ENCODE data around the gene ST8SIA5. TPM values are rescaled to one million over a fixed set of nuclear protein-coding genes. Genes with fewer than 3 reads are reported as not detected.

The ST8SIA5 gene
- total and polyA plus RNA-seq, 2 donors (not counting 3 experiments of a cell fraction or from before 2014, with no cell fraction given), result 0.25 to 0.62 TPM

DNA sequence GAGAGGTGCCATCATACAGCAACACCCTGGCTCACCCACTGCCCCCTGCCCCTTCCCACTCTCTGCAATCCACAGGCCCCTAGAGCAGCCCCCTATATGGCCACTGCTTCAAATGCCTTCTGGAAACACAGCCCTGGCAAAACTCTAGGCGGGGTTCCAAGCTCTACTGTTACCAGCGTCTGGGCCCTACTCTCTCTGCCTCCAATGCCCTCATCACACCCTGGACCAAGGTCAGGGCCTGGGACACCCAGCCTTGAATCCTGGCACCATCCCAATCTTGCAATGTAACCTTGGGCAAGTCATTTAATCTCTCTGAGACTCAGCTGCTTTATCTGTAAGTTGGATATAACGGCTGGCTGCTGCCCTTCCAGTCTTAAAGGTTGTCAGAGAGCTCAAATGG is 60.6 kb downstream of the ST8SIA5 start:
- Histone ChIP-seq H2AFZ (ENCODE audit: low read depth, low read length) (no peak overlapping the region), H3K9me1 (replicated peaks; ENCODE audit: control insufficient read depth, extremely low read depth, insufficient read depth, low read length) (no peaks in the 10 kb centered on the region), H3K27me3 (ENCODE audit: control insufficient read depth in 2 of 2, insufficient read depth in 2 of 2, low read length in 2 of 2) (no peaks in the 10 kb centered on the region), H3K4me1 (ENCODE audit: control insufficient read depth, extremely low read depth, insufficient read depth, low read length) (no peaks in the 10 kb centered on the region), H3K4me3 (replicated peaks in 1 of 3; ENCODE audit: insufficient read depth in 1 of 3, low read depth in 1 of 3, low read length in 3 of 3) (no peak overlapping the region), H4K20me1 (replicated peaks; ENCODE audit: control insufficient read depth, extremely low read depth, insufficient read depth, low read length) (no peaks in the 10 kb centered on the region), H3K27ac (ENCODE audit: insufficient read depth, low read depth, low read length) (no peak overlapping the region), H3K36me3 (ENCODE audit: control insufficient read depth in 2 of 2, extremely low read depth in 1 of 2, insufficient read depth in 2 of 2, low read length in 2 of 2) (no peaks in the 10 kb centered on the region), H3K79me2 (ENCODE audit: control insufficient read depth, insufficient read depth, low read length) (no peaks in the 10 kb centered on the region), H3K9me3 (replicated peaks; ENCODE audit: control insufficient read depth, insufficient read depth, low read length) (no peaks in the 10 kb centered on the region), H3K4me2 (ENCODE audit: insufficient read depth, low read length) (no peak overlapping the region), H3K9ac (replicated peaks; ENCODE audit: extremely low read depth, insufficient read depth, low read length) (no peak overlapping the region)
- dilution Hi-C loops (cut with MboI; ENCODE audit: extremely low pct_ligation_motif_present, low sequenced_read_pairs), result no loop called here
- no TSS peak for BruUV-seq (replicated peaks)
- CTCF ChIA-PET, result no interaction called here
- no peak for FAIRE-seq
- TF ChIP-seq, protein P1, sequence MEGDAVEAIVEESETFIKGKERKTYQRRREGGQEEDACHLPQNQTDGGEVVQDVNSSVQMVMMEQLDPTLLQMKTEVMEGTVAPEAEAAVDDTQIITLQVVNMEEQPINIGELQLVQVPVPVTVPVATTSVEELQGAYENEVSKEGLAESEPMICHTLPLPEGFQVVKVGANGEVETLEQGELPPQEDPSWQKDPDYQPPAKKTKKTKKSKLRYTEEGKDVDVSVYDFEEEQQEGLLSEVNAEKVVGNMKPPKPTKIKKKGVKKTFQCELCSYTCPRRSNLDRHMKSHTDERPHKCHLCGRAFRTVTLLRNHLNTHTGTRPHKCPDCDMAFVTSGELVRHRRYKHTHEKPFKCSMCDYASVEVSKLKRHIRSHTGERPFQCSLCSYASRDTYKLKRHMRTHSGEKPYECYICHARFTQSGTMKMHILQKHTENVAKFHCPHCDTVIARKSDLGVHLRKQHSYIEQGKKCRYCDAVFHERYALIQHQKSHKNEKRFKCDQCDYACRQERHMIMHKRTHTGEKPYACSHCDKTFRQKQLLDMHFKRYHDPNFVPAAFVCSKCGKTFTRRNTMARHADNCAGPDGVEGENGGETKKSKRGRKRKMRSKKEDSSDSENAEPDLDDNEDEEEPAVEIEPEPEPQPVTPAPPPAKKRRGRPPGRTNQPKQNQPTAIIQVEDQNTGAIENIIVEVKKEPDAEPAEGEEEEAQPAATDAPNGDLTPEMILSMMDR (IDR thresholded peaks at IDR 0.05; ENCODE audit: extremely low read depth in 1 of 2, insufficient read depth in 1 of 2, low read depth in 1 of 2, low read length in 2 of 2), result no peak
- TF ChIP-seq JUN (IDR thresholded peaks at IDR 0.05; ENCODE audit: borderline replicate concordance, insufficient read depth, insufficient read length, low read depth) (no peak), MYC (IDR thresholded peaks at IDR 0.05; ENCODE audit: low read depth, low read length) (no peak), POLR2AphosphoS5 (IDR thresholded peaks at IDR 0.05; ENCODE audit: insufficient read depth, low read depth, low read length) (no peak), GATA2 (IDR thresholded peaks at IDR 0.05; ENCODE audit: insufficient read depth, insufficient read length, low read depth, low read length) (no peak), EZH2 (IDR thresholded peaks at IDR 0.05; ENCODE audit: borderline replicate concordance, low read depth, low read length, severe bottlenecking) (no peak), POLR2A (IDR thresholded peaks at IDR 0.05; ENCODE audit: low read depth, low read length) (no peak), FOS (IDR thresholded peaks at IDR 0.05; ENCODE audit: borderline replicate concordance, insufficient read depth, low read length) (no peak)
- TF ChIP-seq, protein P2, sequence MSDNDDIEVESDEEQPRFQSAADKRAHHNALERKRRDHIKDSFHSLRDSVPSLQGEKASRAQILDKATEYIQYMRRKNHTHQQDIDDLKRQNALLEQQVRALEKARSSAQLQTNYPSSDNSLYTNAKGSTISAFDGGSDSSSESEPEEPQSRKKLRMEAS (IDR thresholded peaks at IDR 0.05; ENCODE audit: insufficient read depth, insufficient read length), result no peak
- no peak for DNase-seq (ENCODE audit: low read depth, low spot score)
- intact Hi-C loops (cut with micrococcal nuclease), result no loop called here
- POLR2A ChIA-PET, result no interaction called here

Measured in endothelial cell of umbilical vein (primary cell).